Endothelial cell of umbilical vein (primary cell): ENCODE data around the gene AIMP1. TPM values are rescaled to one million over a fixed set of nuclear protein-coding genes. Genes with fewer than 3 reads are reported as not detected.

Experiments used
- BruUV-seq: library from RNA; stranded (reverse); fragments of 400-500 nt; replicated peaks from 2 replicates; lab custom pipeline; 2021; lab: Mats Ljungman, UMichigan
- CTCF ChIA-PET: fragments of 300-600, 350-600 bp; sonication (Branson Sonifier 250); formaldehyde crosslinking; loops from one replicate; lab custom pipeline; 2021; ENCODE audit warnings: antibody characterized with exemption, inconsistent platforms; lab: Charles Lee
- POLR2A ChIA-PET: fragments of 300-600, 350-600 bp; sonication (Branson Sonifier 250); formaldehyde crosslinking; loops from one replicate; lab custom pipeline; 2021; ENCODE audit warnings: antibody characterized with exemption, inconsistent platforms; lab: Charles Lee
- DNase-seq: peaks from one replicate; pipeline ENCODE4 v3.0.0-alpha.2; 2011; ENCODE audit warnings: low read depth, low spot score
- FAIRE-seq: peaks from 2 replicates; lab custom pipeline; 2011; peaks lifted over from hg19 to GRCh38; lab: Jason Lieb, UNC
- H2AFZ ChIP-seq: 2 replicates; pipeline ENCODE4 v1.6.0; 2012; ENCODE audit warnings: low read depth, low read length, control low read depth, inconsistent platforms
- H3K27ac ChIP-seq: 2 replicates; pipeline ENCODE4 v1.5.1; 2011; ENCODE audit warnings: low read depth, mild to moderate bottlenecking, control low read depth, low read length, moderate library complexity; ENCODE audit not compliant: insufficient read depth
- H3K27me3 ChIP-seq, 2 experiments: 2 replicates each; pipeline versions ENCODE4 v1.6.0 to v1.6.1; 2011; ENCODE audit warnings: low read length in 2 of 2, mixed read lengths in 1 of 2; ENCODE audit not compliant: control insufficient read depth in 2 of 2, insufficient read depth in 2 of 2
- H3K36me3 ChIP-seq, 2 experiments: 2 replicates in 1 of 2; 3 replicates in 1 of 2; pipeline ENCODE4 v1.5.1; 2011; ENCODE audit warnings: low read length in 2 of 2, mild to moderate bottlenecking in 1 of 2, moderate library complexity in 1 of 2; ENCODE audit not compliant: control insufficient read depth in 2 of 2, insufficient read depth in 2 of 2; ENCODE audit errors: extremely low read depth in 1 of 2
- H3K4me1 ChIP-seq: 3 replicates; pipeline ENCODE4 v1.5.1; 2011; ENCODE audit warnings: mild to moderate bottlenecking, low read length; ENCODE audit not compliant: control insufficient read depth, insufficient read depth; ENCODE audit errors: extremely low read depth
- H3K4me2 ChIP-seq: 2 replicates; pipeline ENCODE4 v1.6.1; 2011; ENCODE audit warnings: low read length, control low read depth, mixed read lengths; ENCODE audit not compliant: insufficient read depth
- H3K4me3 ChIP-seq, 3 experiments: fragments of 200-600 bp in 1 of 3; sonication (generic), shearing (Covaris generic) in 1 of 3; replicated peaks in 1 of 3; 2 replicates each; pipeline ENCODE4 v1.5.1; 2011 to 2016; ENCODE audit warnings: control low read depth in 3 of 3, low read length in 3 of 3, mild to moderate bottlenecking in 2 of 3, inconsistent platforms in 1 of 3, low read depth in 1 of 3, moderate library complexity in 1 of 3; ENCODE audit not compliant: insufficient read depth in 1 of 3
- H3K79me2 ChIP-seq: 2 replicates; pipeline ENCODE4 v1.6.0; 2012; ENCODE audit warnings: low read length, inconsistent platforms; ENCODE audit not compliant: control insufficient read depth, insufficient read depth
- H3K9ac ChIP-seq: replicated peaks from 2 replicates; pipeline ENCODE3; 2011; ENCODE audit warnings: low read length, control low read depth; ENCODE audit not compliant: insufficient read depth; ENCODE audit errors: extremely low read depth
- H3K9me1 ChIP-seq: replicated peaks from 3 replicates; pipeline ENCODE4 v1.6.0; 2011; ENCODE audit warnings: mild to moderate bottlenecking, low read length; ENCODE audit not compliant: control insufficient read depth, insufficient read depth; ENCODE audit errors: extremely low read depth
- H3K9me3 ChIP-seq: replicated peaks from 2 replicates; pipeline ENCODE4 v1.5.1; 2012; ENCODE audit warnings: low read length, inconsistent platforms; ENCODE audit not compliant: control insufficient read depth, insufficient read depth
- H4K20me1 ChIP-seq: replicated peaks from 2 replicates; pipeline ENCODE3; 2011; ENCODE audit warnings: mild to moderate bottlenecking, low read length; ENCODE audit not compliant: control insufficient read depth, insufficient read depth; ENCODE audit errors: extremely low read depth
- CTCF ChIP-seq, 2 donors: IDR thresholded peaks; 1 replicate in 1 of 2; 2 replicates in 1 of 2; pipeline ENCODE4 v1.5.1; 2011; ENCODE audit warnings: low read length in 2 of 2, mild to moderate bottlenecking in 2 of 2, moderate library complexity in 2 of 2, control low read depth in 1 of 2, inconsistent platforms in 1 of 2, low read depth in 1 of 2; ENCODE audit not compliant: insufficient read depth in 1 of 2; ENCODE audit errors: extremely low read depth in 1 of 2
- EZH2 ChIP-seq: IDR thresholded peaks from 2 replicates; pipeline ENCODE4 v1.6.1; 2012; ENCODE audit warnings: borderline replicate concordance, low read depth, mild to moderate bottlenecking, moderate library complexity, low read length, inconsistent platforms; ENCODE audit not compliant: severe bottlenecking
- FOS ChIP-seq: IDR thresholded peaks from 2 replicates; pipeline ENCODE4 v1.6.1; 2011; ENCODE audit warnings: mild to moderate bottlenecking, low read length, moderate library complexity, borderline replicate concordance; ENCODE audit not compliant: insufficient read depth
- GATA2 ChIP-seq: IDR thresholded peaks from 2 replicates; pipeline ENCODE4 v1.7.0; 2011; ENCODE audit warnings: low read depth, mild to moderate bottlenecking, moderate library complexity, mixed read lengths, low read length; ENCODE audit not compliant: insufficient read length, insufficient read depth
- JUN ChIP-seq: IDR thresholded peaks from 2 replicates; pipeline ENCODE4 v1.6.1; 2011; ENCODE audit warnings: borderline replicate concordance, low read depth; ENCODE audit not compliant: insufficient read length, insufficient read depth
- MAX ChIP-seq: IDR thresholded peaks from 2 replicates; pipeline ENCODE4 v1.6.1; 2011; ENCODE audit not compliant: insufficient read depth, insufficient read length
- MYC ChIP-seq: IDR thresholded peaks from one replicate; pipeline ENCODE4 v1.6.1; 2011; ENCODE audit warnings: mild to moderate bottlenecking, low read depth, low read length
- POLR2A ChIP-seq: IDR thresholded peaks from 2 replicates; pipeline ENCODE4 v1.6.1; 2012; ENCODE audit warnings: low read depth, mild to moderate bottlenecking, control low read depth, low read length
- POLR2AphosphoS5 ChIP-seq: IDR thresholded peaks from 2 replicates; pipeline ENCODE4 v1.6.1; 2012; ENCODE audit warnings: low read depth, mild to moderate bottlenecking, control low read depth, low read length, moderate library complexity; ENCODE audit not compliant: insufficient read depth
- dilution Hi-C: fragments of 300-500 bp; cut with MboI; formaldehyde crosslinking; loops from one replicate; pipeline ENCODE4 v1.15.0; 2019; ENCODE audit warnings: low sequenced_read_pairs; ENCODE audit not compliant: extremely low pct_ligation_motif_present
- intact Hi-C: fragments of 100-400 bp; cut with micrococcal nuclease; formaldehyde crosslinking; loops from one replicate; pipeline ENCODE4 v1.10.0; 2022
- polyA plus RNA-seq, 4 experiments: library from polyadenylated mRNA; depleted of rRNA in 3 of 4; stranded (reverse) in 3 of 4; unstranded in 1 of 4; fragments of >200 nt; gene quantifications; 2 replicates each; pipeline versions ENCODE4 v1.2.1 to v1.2.3, GENCODE V29; 2011 to 2012; ENCODE audit warnings: missing spikeins in 1 of 4
- total RNA-seq: library from RNA; stranded (reverse); gene quantifications from 2 replicates; pipeline ENCODE4 v1.2.3, GENCODE V29; 2021

The AIMP1 gene
- total and polyA plus RNA-seq, 2 donors (not counting 3 experiments of a cell fraction or from before 2014, with no cell fraction given) = 6.4 to 42.4 TPM

GRCh38 chr4:106318511-106318910 lies 2.2 kb downstream of the AIMP1 start:
- no peaks in the 10 kb centered on the region for H3K9me1 ChIP-seq
- H3K27ac ChIP-seq = no peak overlapping the region
- no TSS peak for BruUV-seq
- H3K27me3 ChIP-seq = no peaks in the 10 kb centered on the region
- TF ChIP-seq MYC (no peak), GATA2 (no peak), JUN (no peak), FOS (no peak), POLR2A (no peak), POLR2AphosphoS5 (no peak), CTCF (IDR thresholded peaks at IDR 0.05; ENCODE audit: extremely low read depth in 1 of 2, insufficient read depth in 1 of 2, low read depth in 1 of 2, low read length in 2 of 2) (no peak), EZH2 (no peak), MAX (no peak)
- H3K4me2 ChIP-seq = no peak overlapping the region
- FAIRE-seq (no peak), DNase-seq (no peak)
- CTCF ChIA-PET = interaction anchor here (3.1 kb wide), 1 partner anchor 11 kb away, joined by 18 read pairs; no protein-coding TSS in a partner anchor
- H3K36me3 ChIP-seq = no peaks in the 10 kb centered on the region
- no peak overlapping the region for H3K4me3 ChIP-seq
- dilution Hi-C loops (no loop called here), intact Hi-C loops (loop anchor here (5.0 kb wide), 1 partner anchor 611 kb away; the partner anchor contains the start of genes GSTCD and INTS12)
- no peaks in the 10 kb centered on the region for H3K9me3 ChIP-seq
- H3K9ac ChIP-seq = no peak overlapping the region
- peaks cover 20% of the 10 kb centered on the region for H3K4me1 ChIP-seq
- POLR2A ChIA-PET = no interaction called here
- H2AFZ ChIP-seq = no peak overlapping the region
- no peaks in the 10 kb centered on the region for H4K20me1 ChIP-seq
- H3K79me2 ChIP-seq = peaks cover 58% of the 10 kb centered on the region
